ENCODE data around the gene CDAN1.

Gene CDAN1

GRCh38 chr15:42679285-42680141 is 57.4 kb downstream of the CDAN1 start:
- no peak for TF ChIP-seq CTCF (IDR thresholded peaks at IDR 0.05; ENCODE audit: insufficient read depth, low read length, missing control alignments)
- H3K4me3 ChIP-seq (ENCODE audit: low read depth, low read length): no peak overlapping the region
- DNase-seq (ENCODE audit: low read depth, low spot score): no peak
- CTCF ChIA-PET: interaction anchor here (1.4 to 3.0 kb wide), 2 partner anchors 247 to 524 kb away, joined by 3 to 8 read pairs; no protein-coding TSS in a partner anchor
- POLR2A ChIA-PET: no interaction called here

- TF ChIP-seq CTCF (IDR thresholded peaks at IDR 0.05; ENCODE audit: insufficient read depth, low read length, missing control alignments): no peak
- H3K4me3 ChIP-seq (ENCODE audit: low read depth, low read length): no peak overlapping the region
- no peak for DNase-seq (ENCODE audit: low read depth, low spot score)
- ChIA-PET CTCF (interaction anchor here (1.3 kb wide), 3 partner anchors 9 to 13 kb away, joined by 3 to 5 read pairs (median 5); no protein-coding TSS in a partner anchor), POLR2A (interaction anchor here (0.5 kb wide), 1 partner anchor 207 kb away, joined by 3 read pairs; no protein-coding TSS in a partner anchor)
These were observed 61.9 kb downstream of the CDAN1 start for GRCh38 chr15:42675021-42675420.

GRCh38 chr15:42674472-42674871 is 62.5 kb downstream of the CDAN1 start:
- ChIA-PET POLR2A (interaction anchor here (0.5 kb wide), 1 partner anchor 206 kb away, joined by 3 read pairs; no protein-coding TSS in a partner anchor), CTCF (no interaction called here)
- DNase-seq (ENCODE audit: low read depth, low spot score): no peak

More at GRCh38 chr15:42674472-42674871, 62.5 kb downstream of the CDAN1 start:
- TF ChIP-seq CTCF (IDR thresholded peaks at IDR 0.05; ENCODE audit: insufficient read depth, low read length, missing control alignments): no peak
- no peak overlapping the region for H3K4me3 ChIP-seq (ENCODE audit: low read depth, low read length)
